RPMI7951 (cell line): ENCODE data around the gene SERPINA7. TPM values are rescaled to one million over a fixed set of nuclear protein-coding genes. Genes with fewer than 3 reads are reported as not detected.

Source experiments
- total RNA-seq: library from RNA; depleted of rRNA; stranded (reverse); fragments of >200 nt; shearing (Covaris generic); gene quantifications from 2 replicates; pipeline ENCODE4 v1.2.3, GENCODE V29; 2014; rRNA removed

The SERPINA7 gene
- total RNA-seq, 1 experiment from 2014 or later: not detected

Other genes with a start within 250 kb of the SERPINA7 start
- gene NRK, start 216.2 kb downstream of the SERPINA7 start, total RNA-seq: not detected in 2 replicates
- not detected in 2 replicates for gene PWWP3B, start 129.6 kb upstream of the SERPINA7 start, total RNA-seq